GM21526 (cell line): ENCODE results near the gene KLHL5.
A peak's percentile ranks its signal among the peaks of the same experiment; 100 is the strongest.
"Not testable (repeated sequence)": the region's sequence is repeated elsewhere in the genome, so short reads cannot be mapped to it uniquely, and the experiment has no call there.

Source experiments
- ATAC-seq: cut with Tn5 transposase; IDR thresholded peaks from one replicate; pipeline ENCODE4 v1.9.1; 2021; ENCODE audit warnings: moderate library complexity; ENCODE audit not compliant: unreplicated experiment, low FRiP score

KLHL5 gene, protein sequence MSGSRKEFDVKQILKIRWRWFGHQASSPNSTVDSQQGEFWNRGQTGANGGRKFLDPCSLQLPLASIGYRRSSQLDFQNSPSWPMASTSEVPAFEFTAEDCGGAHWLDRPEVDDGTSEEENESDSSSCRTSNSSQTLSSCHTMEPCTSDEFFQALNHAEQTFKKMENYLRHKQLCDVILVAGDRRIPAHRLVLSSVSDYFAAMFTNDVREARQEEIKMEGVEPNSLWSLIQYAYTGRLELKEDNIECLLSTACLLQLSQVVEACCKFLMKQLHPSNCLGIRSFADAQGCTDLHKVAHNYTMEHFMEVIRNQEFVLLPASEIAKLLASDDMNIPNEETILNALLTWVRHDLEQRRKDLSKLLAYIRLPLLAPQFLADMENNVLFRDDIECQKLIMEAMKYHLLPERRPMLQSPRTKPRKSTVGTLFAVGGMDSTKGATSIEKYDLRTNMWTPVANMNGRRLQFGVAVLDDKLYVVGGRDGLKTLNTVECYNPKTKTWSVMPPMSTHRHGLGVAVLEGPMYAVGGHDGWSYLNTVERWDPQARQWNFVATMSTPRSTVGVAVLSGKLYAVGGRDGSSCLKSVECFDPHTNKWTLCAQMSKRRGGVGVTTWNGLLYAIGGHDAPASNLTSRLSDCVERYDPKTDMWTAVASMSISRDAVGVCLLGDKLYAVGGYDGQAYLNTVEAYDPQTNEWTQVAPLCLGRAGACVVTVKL

DNA sequence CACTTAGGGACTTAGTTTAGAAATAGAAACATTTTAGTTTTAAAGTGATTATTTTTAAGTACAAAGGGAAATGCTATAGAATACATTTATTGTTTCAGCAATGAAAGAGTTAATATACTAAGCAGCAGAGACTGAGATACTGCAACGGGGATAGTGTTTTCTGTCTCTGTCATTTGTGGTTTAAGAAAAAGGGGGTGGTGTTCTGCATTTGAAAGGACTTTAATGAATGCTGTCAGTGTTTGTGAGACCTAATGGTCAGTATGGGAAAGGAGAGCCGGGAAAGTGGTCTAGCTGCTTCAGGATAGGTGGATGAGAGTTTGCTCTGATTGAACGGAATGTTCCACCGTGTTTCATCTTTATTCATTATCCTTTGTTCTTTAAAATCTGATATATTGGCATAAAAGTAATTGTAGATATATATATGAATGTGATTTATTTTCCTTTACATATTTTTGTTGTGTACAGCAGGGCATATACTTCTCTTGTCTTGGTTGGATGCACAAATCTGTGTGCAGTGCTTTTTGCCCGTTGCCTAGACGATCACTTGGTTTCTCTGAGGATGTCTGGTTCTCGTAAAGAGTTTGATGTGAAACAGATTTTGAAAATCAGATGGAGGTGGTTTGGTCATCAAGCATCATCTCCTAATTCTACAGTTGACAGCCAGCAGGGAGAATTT lies at the start of gene KLHL5:
Gene KLHL5 (plus strand): TSS at position 139 of the 676 bp plus-strand sequence. CDS start 421 bp downstream, at position 560.
- no peak for ATAC-seq

DNA sequence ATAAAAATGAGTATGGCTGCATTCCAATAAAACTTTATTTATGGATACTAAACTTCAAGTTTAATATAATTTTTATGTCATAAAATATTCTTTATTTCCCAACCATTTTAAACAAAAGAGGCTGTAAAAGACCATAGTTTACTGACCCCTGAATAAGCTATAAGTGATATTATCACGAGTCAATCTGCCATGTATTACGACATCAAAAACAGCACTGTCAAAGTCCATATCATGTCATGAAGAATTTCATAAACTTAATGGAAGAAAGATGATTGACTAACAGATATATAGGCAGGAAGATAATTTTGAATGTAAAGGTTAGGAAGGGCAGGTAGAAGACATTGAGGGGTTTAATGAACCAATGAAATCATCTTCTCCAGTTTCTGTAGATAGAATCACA lies 48.0 kb upstream of the KLHL5 start:
- no peak for ATAC-seq

DNA sequence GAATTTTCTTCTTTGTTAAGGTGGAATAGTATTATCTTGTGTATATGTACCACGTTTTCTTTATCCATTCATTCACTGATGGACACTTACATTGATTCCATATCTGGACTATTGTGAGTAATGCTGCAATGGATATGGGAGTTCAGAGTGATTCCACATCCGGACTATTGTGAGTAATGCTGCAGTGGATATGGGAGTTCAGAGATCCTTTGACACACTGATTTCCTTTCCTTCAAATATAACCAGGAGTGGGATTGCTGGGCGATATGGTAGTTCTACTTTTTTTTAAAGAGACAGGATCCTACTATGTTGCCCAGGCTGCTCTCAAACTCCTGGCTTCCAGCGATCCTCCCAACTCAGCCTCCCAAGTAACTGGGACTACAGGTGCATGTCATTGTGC lies 41.9 kb upstream of the KLHL5 start:
- no peak for ATAC-seq

DNA sequence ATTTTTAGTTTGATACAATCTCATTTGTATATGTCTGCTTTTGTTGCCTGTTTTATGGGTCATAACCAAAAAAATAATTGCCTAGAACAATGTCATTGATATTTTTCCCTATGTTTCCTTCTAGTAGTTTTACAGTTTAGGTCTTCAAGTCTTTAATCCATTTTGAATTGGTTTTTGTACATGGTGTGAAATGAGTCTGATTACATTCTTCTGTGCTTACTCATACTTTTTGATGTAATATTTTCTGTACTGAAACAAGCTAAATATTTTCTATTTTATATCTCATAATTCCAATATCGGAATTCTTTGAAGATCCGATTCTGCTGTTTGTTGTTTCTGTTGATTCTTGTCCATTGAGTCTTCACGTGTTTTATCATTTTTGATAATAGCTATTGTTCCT lies 40.4 kb upstream of the KLHL5 start:
- ATAC-seq: no peak

DNA sequence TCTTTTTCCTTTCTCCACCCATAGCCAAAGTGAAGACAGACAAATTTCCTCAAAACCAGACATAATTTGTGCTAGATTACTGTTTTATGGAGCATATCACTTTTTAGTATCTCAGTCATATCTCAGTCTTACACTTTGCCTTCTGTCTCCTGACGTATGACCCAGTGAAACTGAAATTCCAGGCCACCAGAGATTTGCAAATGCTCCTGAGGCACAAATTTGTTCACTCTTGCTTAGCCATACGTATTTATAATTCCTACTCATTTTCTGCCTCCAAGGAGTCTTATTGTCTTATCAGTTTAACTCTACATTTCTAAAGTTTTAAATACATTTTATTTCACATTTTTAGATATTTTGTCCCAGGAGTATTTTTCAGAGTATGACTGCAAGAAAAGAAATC lies 39.8 kb upstream of the KLHL5 start:
- ATAC-seq: no peak

DNA sequence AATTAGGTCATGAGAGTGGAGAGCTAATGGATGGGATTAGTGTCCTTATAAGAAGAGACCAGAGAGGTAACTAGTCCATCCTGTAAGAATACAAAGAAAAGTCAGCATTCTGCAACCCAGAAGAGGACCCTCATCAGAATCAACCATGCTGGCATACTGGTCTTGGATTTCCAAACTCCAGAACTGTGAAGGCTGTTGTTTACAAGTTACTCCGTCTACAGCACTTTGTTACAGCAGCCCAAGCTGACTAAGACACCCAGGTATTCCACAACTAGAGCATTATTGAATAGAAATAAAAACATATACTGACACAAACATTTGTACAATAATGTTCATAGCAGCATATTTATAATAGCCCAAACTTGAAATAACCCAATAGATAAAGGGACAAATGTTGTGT lies 39.0 kb upstream of the KLHL5 start:
- no peak for ATAC-seq

DNA sequence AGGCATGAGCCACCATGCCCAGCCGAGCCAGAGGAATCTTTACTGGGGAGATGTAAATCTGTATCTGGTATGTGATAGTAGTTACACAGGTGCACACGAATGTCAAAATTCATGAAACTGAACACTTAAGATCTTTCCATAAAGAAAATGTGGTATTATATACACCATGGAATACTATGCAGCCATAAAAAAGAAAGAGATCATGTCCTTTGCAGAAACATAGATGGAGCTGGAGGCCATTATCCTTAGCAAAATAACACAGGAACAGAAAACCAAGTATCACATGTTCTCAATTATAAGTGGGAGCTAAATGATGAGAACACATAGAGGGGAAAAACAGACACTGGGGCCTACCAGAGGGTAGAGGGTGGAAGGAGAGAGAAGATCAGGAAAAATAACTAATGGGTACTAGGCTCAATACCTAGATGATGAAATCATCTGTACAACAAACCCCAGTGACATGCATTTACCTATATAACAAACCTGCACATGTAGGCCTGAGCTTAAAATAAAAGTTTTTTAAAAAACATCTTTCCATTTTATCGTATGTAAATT lies 37.6 kb upstream of the KLHL5 start:
- no peak for ATAC-seq

DNA sequence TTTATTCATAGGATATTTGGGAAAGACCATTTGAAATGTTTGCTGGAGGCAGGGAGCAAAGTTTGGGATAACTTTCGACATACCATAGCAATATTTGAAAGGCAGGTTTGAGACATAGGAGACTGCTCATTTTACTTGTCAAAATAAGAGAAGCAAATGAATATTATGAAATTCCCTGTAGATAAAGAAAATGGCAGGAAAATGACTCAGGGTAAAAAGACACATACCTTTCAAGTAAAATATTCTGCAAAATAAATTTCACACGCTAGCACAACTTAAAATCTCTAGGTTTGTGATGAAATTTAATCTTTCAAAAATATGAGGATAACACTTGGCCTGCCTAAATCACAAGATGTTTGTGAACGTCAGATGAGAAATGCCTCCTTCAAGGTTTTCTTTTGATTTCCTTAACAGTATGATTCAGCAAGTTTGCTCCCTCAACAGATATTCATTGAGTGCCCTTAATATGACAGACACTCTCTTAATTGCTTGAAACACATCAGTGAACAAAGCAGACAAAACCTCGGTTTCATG lies 36.4 kb upstream of the KLHL5 start:
- no peak for ATAC-seq

DNA sequence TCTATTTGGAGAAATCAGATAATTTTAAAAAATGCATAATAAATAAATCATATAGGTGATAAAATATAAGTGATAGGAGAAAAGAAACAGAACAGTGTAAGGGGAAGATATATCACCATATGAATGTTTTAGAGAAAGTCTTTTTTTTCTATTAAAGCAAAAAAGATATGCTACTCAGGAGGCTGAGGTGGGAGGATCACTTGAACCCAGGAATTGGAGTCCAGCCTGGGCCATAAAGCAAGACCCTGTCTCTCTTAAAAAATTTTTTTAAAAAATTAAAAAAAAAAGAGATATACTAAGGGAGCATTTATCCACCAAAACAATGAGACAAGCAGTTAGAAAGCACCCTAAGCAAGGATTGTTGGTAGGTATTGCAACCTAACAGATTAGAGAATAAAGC lies 35.9 kb upstream of the KLHL5 start:
- ATAC-seq: no peak

DNA sequence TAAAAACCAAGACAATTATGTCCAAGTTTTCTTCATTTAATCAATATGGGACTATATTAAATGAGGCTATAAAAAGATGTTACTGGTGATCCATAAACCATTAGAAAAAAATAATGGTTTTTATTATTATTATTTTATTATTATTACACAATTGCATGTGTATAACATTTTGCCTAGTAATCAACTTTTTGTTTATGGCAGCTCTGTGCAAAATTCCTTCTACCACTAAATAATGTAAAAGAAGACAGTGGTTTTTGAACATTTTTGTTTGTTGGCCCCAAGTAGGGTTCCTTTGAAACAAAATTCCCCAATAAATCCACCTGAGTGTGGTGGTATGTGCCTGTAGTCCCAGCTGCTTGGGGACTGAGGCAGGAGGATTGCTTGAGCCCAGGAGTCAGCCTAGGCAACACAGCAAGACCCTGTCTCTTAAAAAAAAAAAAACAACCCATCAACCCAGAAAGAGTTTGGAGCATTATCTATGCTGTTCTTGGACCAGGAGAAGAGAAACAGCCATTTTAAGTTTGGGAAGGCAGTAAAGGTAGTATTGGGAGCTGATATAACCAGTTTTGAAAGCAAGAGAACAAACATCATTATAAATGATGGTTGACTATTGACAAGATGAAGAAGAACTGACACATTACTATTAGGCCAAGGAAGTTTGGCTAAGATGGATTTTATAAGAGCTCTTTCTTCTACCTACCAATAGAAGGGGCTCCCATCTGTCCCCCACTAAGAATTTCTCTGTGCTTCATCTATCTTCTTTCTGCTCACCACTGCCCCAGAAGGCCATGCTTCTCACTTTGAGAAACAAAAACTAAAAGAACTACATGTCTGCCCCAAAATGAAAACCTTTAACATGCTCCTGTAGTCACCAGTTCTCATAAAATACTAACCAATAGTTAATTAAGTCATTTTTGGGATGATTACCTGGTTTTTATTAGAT lies 32.0 kb upstream of the KLHL5 start:
- no peak for ATAC-seq

DNA sequence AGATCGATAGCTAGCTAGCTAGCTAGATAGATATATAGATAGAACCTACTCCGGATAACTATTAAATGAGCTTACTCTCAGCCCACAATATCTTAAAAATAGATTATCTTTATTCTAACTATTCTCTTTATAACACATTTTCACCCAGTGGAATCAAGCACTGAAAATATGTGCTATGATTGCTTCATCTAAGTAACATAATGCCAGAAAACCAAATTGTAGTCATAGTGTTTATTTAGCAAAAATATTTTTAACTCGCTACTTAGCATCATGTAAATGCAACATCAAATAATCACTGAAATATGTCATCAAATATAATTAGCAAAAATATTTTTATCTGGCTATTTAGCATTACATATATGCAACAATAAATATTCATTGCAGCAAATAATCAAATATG lies 31.3 kb upstream of the KLHL5 start:
- no peak for ATAC-seq

DNA sequence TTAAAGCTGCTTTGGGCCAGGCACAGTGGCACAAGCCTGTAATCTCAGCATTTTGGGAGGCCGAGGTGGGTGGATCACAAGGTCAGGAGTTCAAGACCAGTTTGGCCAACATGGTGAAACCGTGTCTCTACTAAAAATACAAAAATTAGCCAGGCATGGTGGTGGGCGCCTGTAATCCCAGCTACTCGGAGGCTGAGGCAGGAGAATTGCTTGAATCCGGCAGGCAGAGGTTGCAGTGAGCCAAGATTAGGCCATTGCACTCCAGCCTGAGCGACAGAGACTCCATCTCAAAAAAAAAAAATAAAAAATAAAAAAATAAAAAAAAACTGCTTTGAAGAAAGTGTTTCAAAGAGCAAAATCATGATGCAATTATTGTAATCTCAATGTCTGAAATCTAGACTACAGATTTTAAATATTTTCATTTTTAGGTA lies 30.4 kb upstream of the KLHL5 start:
- ATAC-seq: not testable (repeated sequence)

DNA sequence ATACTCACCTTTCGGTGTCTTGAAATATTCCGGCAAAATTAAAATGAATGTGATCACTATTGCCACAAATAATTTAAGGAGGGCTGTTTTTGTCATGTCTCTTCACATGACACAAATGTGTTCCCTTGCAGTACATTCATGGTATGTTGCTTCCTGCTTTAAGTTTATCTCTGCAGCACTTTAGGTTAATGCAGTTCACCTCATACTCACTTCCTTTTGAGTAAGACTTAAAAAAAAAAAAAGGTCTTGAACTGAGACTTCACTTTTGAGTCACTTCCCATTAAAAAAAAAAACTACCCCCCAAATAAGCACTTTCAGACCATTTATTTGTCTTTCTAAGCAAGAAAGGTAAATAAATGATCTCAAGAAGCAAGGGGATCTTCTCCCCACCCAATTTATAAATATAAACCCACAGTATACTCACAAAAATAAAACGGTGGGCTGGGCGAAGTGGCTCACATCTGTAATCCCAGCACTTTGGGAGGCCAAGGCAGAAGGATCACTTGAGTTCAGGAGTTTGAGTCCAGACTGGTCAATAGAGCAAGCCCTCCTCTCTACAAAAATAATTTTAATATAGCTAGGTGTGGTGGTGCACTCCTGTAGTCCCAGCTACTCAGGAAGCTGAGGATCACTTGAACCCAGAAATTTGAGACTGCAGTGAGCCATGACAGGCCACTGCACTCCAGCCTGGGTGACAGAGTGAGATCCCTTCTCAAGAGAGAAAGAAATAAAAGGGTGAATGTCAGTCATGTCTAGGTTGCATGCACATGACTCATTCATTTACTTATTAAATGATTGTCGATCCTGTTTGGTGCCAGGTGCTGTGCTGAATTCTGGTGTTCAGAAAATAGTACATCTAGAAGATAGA lies 29.6 kb upstream of the KLHL5 start, which contains the start of gene TMEM156:
Gene TMEM156 (minus strand): TSS at position 192 of the 868 bp plus-strand sequence. CDS start 96 bp downstream, at position 96.
- ATAC-seq: peak; percentile 66

DNA sequence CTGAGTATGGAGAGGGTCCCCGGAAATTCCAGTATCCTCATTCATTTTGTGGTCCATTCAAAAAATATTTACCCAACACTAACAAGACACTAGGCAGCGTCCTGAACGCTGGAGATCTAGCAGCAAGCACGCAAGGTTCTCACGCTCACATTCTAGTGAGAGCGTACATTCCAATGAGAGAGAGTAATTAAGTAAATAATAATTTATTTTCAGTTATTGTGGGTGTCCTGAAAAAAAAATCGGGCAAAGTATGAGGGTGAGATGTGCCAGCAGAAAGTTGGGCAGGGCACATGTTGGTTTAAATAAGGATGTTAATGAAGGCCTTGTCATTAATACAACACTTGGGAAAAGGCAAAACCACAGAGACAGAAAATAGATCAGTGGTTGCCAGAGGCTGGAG lies 25.9 kb upstream of the KLHL5 start:
- ATAC-seq: no peak

DNA sequence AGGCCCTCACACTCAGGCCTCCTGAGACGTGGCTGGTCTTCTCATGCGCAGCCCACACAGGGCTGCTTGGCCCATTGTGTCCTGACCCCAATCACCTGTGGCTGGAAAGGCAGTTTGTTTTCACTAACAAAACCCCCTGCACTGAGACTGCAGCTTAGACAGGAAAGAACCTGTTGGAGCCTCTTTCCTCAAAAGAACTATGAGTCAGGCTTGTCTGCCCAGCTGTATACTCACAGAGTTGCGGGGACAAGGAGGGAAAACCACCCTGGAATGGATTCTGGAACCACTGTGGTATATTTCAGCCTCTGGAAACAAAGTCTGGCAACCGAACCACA lies 24.6 kb upstream of the KLHL5 start:
- no peak for ATAC-seq

DNA sequence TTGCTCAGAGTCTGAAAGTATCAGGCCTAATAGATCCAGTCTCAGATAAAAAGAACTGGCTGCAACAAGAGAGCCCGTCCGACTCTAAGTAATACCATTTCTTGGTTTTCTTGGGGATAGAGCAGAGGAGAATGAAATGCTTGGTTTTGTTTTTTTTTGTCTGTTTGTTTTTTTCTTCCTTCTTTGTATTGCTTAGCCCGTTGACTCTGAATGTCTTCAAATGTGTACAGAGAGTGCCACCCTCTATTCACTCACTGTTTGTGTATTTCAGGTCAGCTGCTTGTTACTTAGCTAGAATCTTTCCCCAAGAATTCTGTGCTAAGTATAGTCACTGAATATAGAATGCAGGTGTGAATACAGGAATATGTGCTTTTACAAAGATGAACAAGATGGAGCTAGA lies 24.1 kb upstream of the KLHL5 start:
- no peak for ATAC-seq

DNA sequence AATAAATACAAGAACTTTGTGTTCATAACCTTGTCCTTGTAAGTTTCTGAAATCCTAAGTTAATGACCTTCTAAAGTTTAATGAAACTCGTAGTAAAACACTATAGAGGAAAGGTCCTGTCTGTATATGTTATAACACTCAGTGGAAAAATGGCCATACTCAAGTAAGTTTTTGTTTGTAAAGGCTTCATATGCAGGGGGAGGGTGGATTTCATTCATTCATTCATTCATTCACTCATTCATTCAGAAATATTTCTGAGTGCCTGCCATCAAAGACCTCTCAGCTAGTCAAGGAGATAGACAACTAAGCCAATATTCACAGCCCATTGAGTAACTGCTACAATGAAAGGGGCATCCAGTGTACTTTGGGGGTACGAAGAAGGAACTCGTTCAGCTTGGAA lies 22.9 kb upstream of the KLHL5 start:
- ATAC-seq: no peak

DNA sequence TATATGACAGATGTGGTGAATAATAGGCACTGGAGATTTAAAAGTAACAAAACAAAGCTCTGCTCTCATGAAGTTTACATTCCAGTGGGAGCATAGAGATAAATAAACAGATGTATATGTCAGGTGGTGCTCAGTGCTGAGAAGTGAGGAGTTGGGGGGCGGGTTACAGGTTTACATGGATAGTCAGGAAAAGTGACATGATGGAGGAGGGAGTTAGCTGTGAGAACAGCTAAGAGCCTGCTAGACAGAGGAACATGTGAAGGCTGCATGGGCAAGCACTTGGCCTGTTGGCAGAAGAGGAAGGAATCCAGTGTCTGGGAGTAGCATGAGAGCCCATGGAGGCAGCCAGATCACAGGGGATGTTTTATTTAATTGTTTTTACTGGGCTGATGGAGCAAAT lies 19.7 kb upstream of the KLHL5 start:
- ATAC-seq: no peak
